B cell (primary cell): ENCODE data around the gene CROCC. TPM values are rescaled to one million over a fixed set of nuclear protein-coding genes. Genes with fewer than 3 reads are reported as not detected.

Source experiments
- ATAC-seq: fragments of 200-7000 bp; cut with Tn5 transposase; one replicate; pipeline ENCODE4 v1.10.0; 2021; ENCODE audit warnings: low read depth, mild to moderate bottlenecking, moderate number of reproducible peaks, moderate library complexity
- CTCF ChIA-PET: fragments of 350-600 bp; sonication (Branson Sonifier 250); formaldehyde crosslinking; loops from one replicate; lab custom pipeline; 2021; ENCODE audit warnings: antibody characterized with exemption, inconsistent platforms; lab: Charles Lee
- POLR2A ChIA-PET: fragments of 350-600 bp; sonication (Branson Sonifier 250); formaldehyde crosslinking; loops from one replicate; lab custom pipeline; 2021; ENCODE audit warnings: antibody characterized with exemption; lab: Charles Lee
- DNase-seq: peaks from one replicate; pipeline ENCODE4 v3.0.0; 2013
- H2AFZ ChIP-seq: 2 replicates; pipeline ENCODE4 v1.6.1; 2012; ENCODE audit warnings: mild to moderate bottlenecking, low read depth, low read length; ENCODE audit not compliant: insufficient read depth, poor library complexity, severe bottlenecking
- H3K27ac ChIP-seq, 2 donors: 1 replicate in 1 of 2; 2 replicates in 1 of 2; pipeline ENCODE4 v1.5.1; 2012 to 2013; ENCODE audit warnings: low read length in 2 of 2, mild to moderate bottlenecking in 2 of 2, moderate library complexity in 1 of 2
- H3K27me3 ChIP-seq, 4 experiments: fragments of 200-600 bp in 1 of 4; sonication (generic) in 1 of 4; replicated peaks in 1 of 4; 1 replicate in 2 of 4; 2 replicates in 2 of 4; pipeline versions ENCODE4 v1.6.1 to v1.7.0; 2013 to 2016; ENCODE audit warnings: low read length in 3 of 4, mild to moderate bottlenecking in 2 of 4, mixed read lengths in 1 of 4, moderate library complexity in 1 of 4; ENCODE audit not compliant: insufficient read depth in 4 of 4, control insufficient read depth in 3 of 4; ENCODE audit errors: control extremely low read depth in 1 of 4
- H3K36me3 ChIP-seq, 2 experiments: replicated peaks in 1 of 2; 1 replicate in 1 of 2; 2 replicates in 1 of 2; pipeline versions ENCODE4 v1.6.1 to v1.7.1; 2013; ENCODE audit warnings: low read length in 1 of 2; ENCODE audit not compliant: insufficient read depth in 2 of 2, control insufficient read depth in 1 of 2; ENCODE audit errors: control extremely low read depth in 1 of 2, extremely low read depth in 1 of 2
- H3K4me1 ChIP-seq, 2 donors: fragments of 200-600 bp in 1 of 2; sonication (generic) in 1 of 2; 1 replicate in 1 of 2; 2 replicates in 1 of 2; pipeline versions ENCODE4 v1.5.1 to v1.6.1; 2013 to 2017; ENCODE audit warnings: low read length in 2 of 2; ENCODE audit not compliant: control insufficient read depth in 2 of 2, insufficient read depth in 2 of 2
- H3K4me2 ChIP-seq: replicated peaks from 2 replicates; pipeline ENCODE3; 2012; ENCODE audit warnings: mild to moderate bottlenecking, low read depth, low read length; ENCODE audit not compliant: poor library complexity, severe bottlenecking
- H3K4me3 ChIP-seq, 5 experiments: fragments of 200-600 bp in 1 of 5; sonication (generic) in 1 of 5; 1 replicate in 3 of 5; 2 replicates in 2 of 5; pipeline versions ENCODE4 v1.5.1 to v1.7.0; 2011 to 2016; ENCODE audit warnings: low read length in 4 of 5, mild to moderate bottlenecking in 4 of 5, low read depth in 2 of 5, control low read depth in 1 of 5, moderate library complexity in 1 of 5; ENCODE audit not compliant: insufficient read depth in 1 of 5; ENCODE audit errors: control extremely low read depth in 1 of 5, extremely low read depth in 1 of 5
- H3K79me2 ChIP-seq: fragments of 200-600 bp; sonication (generic); one replicate; pipeline ENCODE4 v1.6.0; 2016; ENCODE audit warnings: low read length; ENCODE audit not compliant: control insufficient read depth, insufficient read depth
- H3K9ac ChIP-seq: fragments of 200-600 bp; sonication (generic); 2 replicates; pipeline ENCODE4 v1.6.1; 2017; ENCODE audit warnings: mild to moderate bottlenecking, low read length, moderate library complexity
- H3K9me3 ChIP-seq, 3 donors: one replicate each; pipeline versions ENCODE4 v1.6.1 to v1.7.1; 2013; ENCODE audit warnings: low read length in 2 of 3; ENCODE audit not compliant: control insufficient read depth in 2 of 3, insufficient read depth in 1 of 3; ENCODE audit errors: control extremely low read depth in 1 of 3
- H4K20me1 ChIP-seq: 2 replicates; pipeline ENCODE4 v1.6.0; 2012; ENCODE audit warnings: mild to moderate bottlenecking, low read length; ENCODE audit not compliant: insufficient read depth, control insufficient read depth, poor library complexity, severe bottlenecking
- H3K27ac Mint-ChIP-seq: one replicate; pipeline ENCODE4 v1.8.0; 2021; ENCODE audit warnings: mixed read lengths
- H3K27me3 Mint-ChIP-seq: one replicate; pipeline ENCODE4 v1.8.0; 2021; ENCODE audit warnings: mixed read lengths
- H3K4me1 Mint-ChIP-seq: one replicate; pipeline ENCODE4 v1.8.0; 2021; ENCODE audit warnings: mixed read lengths
- H3K4me3 Mint-ChIP-seq: one replicate; pipeline ENCODE4 v1.8.0; 2021; ENCODE audit warnings: mixed read lengths
- H3K9me3 Mint-ChIP-seq: one replicate; pipeline ENCODE4 v1.8.0; 2022; ENCODE audit warnings: mixed read lengths; ENCODE audit not compliant: insufficient read depth
- CTCF ChIP-seq: fragments of 200-600 bp; IDR thresholded peaks from one replicate; pipeline ENCODE4 v1.8.0; 2022; ENCODE audit warnings: antibody characterized with exemption, mild to moderate bottlenecking
- EZH2 ChIP-seq: IDR thresholded peaks from 2 replicates; pipeline ENCODE4 v1.6.1; 2012; ENCODE audit warnings: borderline replicate concordance, low read depth, mild to moderate bottlenecking, moderate library complexity, low read length; ENCODE audit not compliant: insufficient read depth, poor library complexity, severe bottlenecking
- WGBS: methylation state at CpG from one replicate; pipeline ENCODE4 v1.1.5; 2013; ENCODE audit warnings: missing lambda C conversion rate; ENCODE audit not compliant: insufficient coverage; 5-methylcytosine and 5-hydroxymethylcytosine counted together
- intact Hi-C: fragments of 100-400 bp; cut with micrococcal nuclease; formaldehyde crosslinking; loops from one replicate; pipeline ENCODE4 v1.10.0; 2022
- polyA plus RNA-seq: library from polyadenylated mRNA; depleted of rRNA; stranded (reverse); fragments of >200 nt; gene quantifications from 2 replicates; pipeline ENCODE4 v1.2.3, GENCODE V29; 2012
- total RNA-seq, 2 donors: library from RNA; stranded (reverse); fragments of 120-200 nt in 1 of 2; gene quantifications; 1 replicate in 1 of 2; 2 replicates in 1 of 2; pipeline versions ENCODE4 v1.2.3 to v1.2.4, GENCODE V29; 2013 to 2022

The CROCC gene
- total and polyA plus RNA-seq, 2 donors (not counting 1 experiment from before 2014, with no cell fraction given) = 66.2 to 120 TPM

DNA sequence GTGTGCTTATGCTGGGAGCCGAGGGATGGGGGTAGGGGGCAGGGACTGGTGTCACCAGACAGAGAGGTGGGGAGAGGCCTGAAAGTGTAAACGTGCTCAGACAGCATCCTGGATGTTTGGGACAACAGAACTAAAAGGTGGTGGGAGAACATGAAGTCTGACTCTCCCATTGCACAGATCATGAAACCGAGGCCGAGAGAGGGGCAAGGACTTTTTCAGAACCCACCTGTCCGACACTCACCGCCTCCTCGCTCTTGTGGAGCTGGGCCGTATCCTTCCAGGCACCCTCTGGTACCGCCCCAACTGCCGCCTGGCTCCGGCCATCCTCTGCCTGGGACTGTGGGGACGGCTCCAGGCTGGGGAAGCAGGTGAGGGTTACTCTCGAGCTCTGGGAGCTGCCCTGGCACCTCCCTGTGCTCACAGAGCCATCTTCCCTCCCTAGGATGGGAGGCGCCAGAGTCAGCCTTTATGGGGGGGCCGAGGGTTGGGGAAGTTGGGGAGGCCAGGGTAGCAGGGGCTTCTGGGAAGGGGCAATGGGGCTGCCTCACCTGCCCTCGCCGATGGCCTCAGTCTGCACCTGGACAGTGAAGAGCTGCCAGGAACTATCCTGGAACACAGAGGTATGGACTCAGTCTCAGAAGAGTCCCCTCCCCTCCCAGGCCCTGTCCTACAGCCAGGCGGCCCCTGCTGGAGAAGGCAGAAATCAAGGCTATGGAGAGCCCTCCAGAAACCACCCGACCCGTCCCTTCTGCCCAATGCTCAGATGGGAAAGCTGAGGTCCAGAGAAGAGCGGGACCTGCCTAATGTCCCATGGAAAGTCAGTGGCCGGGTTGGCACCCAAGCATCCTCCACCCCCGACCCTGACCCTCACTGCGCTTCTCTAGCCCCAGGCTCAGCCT, 83.0 kb downstream of the CROCC start:
- POLR2A ChIA-PET = no interaction called here
- CTCF ChIA-PET = interaction anchor here (1.6 kb wide), 1 partner anchor 45 kb away, joined by 4 read pairs; no protein-coding TSS in a partner anchor

More for the DNA sequence above, 83.0 kb downstream of the CROCC start:
- Histone ChIP-seq H3K36me3 (peaks cover 3 to 14% of the 10 kb centered on the region in 2 experiments), H3K27ac (no peak overlapping the region), H2AFZ (no peak overlapping the region), H4K20me1 (peaks cover 23% of the 10 kb centered on the region), H3K9me3 (no peaks in the 10 kb centered on the region), H3K79me2 (peaks cover 18% of the 10 kb centered on the region), H3K4me1 (peaks cover 3 to 9% of the 10 kb centered on the region in 2 donors), H3K9ac (no peak overlapping the region), H3K4me2 (no peak overlapping the region), H3K4me3 (no peak overlapping the region), H3K27me3 (no peaks in the 10 kb centered on the region)
- H3K27ac Mint-ChIP-seq = no peak overlapping the region
- intact Hi-C loops = no loop called here
- no peak overlapping the region for H3K4me3 Mint-ChIP-seq
- H3K27me3 Mint-ChIP-seq = no peaks in the 10 kb centered on the region
- peaks cover 5% of the 10 kb centered on the region for H3K4me1 Mint-ChIP-seq
- H3K9me3 Mint-ChIP-seq = no peaks in the 10 kb centered on the region
- no peak for DNase-seq
- 97% methylated on average over 23 of the region's 24 CpGs for WGBS
- TF ChIP-seq EZH2 = no peak
- TF ChIP-seq CTCF = no peak
- no peak for ATAC-seq
